IgD-negative memory B cell (primary cell): ENCODE measurements around the gene SMC1B. TPM values are rescaled to one million over a fixed set of nuclear protein-coding genes. Genes with fewer than 3 reads are reported as not detected.
"Not testable (repeated sequence)": the region's sequence is repeated elsewhere in the genome, so short reads cannot be mapped to it uniquely, and the experiment has no call there.

Source experiments
- H3K27ac Mint-ChIP-seq, 3 donors: one replicate each; pipeline ENCODE4 v1.8.0; 2020 to 2022; ENCODE audit warnings: mild to moderate bottlenecking in 3 of 3, mixed read lengths in 3 of 3, moderate library complexity in 1 of 3
- H3K27me3 Mint-ChIP-seq: one replicate; pipeline ENCODE4 v1.8.0; 2021; ENCODE audit warnings: mixed read lengths
- H3K36me3 Mint-ChIP-seq: one replicate; pipeline ENCODE4 v1.8.0; 2020; ENCODE audit warnings: mild to moderate bottlenecking, mixed read lengths
- H3K4me1 Mint-ChIP-seq, 3 donors: one replicate each; pipeline ENCODE4 v1.8.0; 2020 to 2022; ENCODE audit warnings: mixed read lengths in 3 of 3, mild to moderate bottlenecking in 1 of 3
- H3K4me3 Mint-ChIP-seq, 4 donors: one replicate each; pipeline ENCODE4 v1.8.0; 2020 to 2022; ENCODE audit warnings: mild to moderate bottlenecking in 4 of 4, mixed read lengths in 4 of 4, moderate library complexity in 3 of 4
- H3K9me3 Mint-ChIP-seq, 3 donors: one replicate each; pipeline ENCODE4 v1.8.0; 2020 to 2021; ENCODE audit warnings: mixed read lengths in 3 of 3, mild to moderate bottlenecking in 1 of 3
- polyA plus RNA-seq: library from polyadenylated mRNA; unstranded; fragments of 300-500 nt; fragmentation: Illumina TruSeq; gene quantifications from one replicate; pipeline ENCODE4 v1.2.3, GENCODE V29; 2021

The SMC1B gene
- polyA plus RNA-seq, 1 donor from 2014 or later, result not detected

- H3K36me3 Mint-ChIP-seq, result no peaks in the 10 kb centered on the region
These were observed 36.8 kb upstream of the SMC1B start for GRCh38 chr22:45450101-45450785.

GRCh38 chr22:45449442-45449841, 36.0 kb upstream of the SMC1B start:
- H3K36me3 Mint-ChIP-seq, H3K4me3 Mint-ChIP-seq, H3K27ac Mint-ChIP-seq: not testable (repeated sequence)

More at GRCh38 chr22:45450101-45450785, 36.8 kb upstream of the SMC1B start:
- Mint-ChIP-seq H3K4me1 (no peaks in the 10 kb centered on the region), H3K27ac (no peak overlapping the region), H3K9me3 (no peaks in the 10 kb centered on the region), H3K4me3 (no peak overlapping the region), H3K27me3 (peaks cover 11% of the 10 kb centered on the region)

GRCh38 chr22:45448431-45448830, 35.0 kb upstream of the SMC1B start:
- no peaks in the 10 kb centered on the region for H3K9me3 Mint-ChIP-seq
- no peak overlapping the region for H3K27ac Mint-ChIP-seq
- H3K27me3 Mint-ChIP-seq, result peaks cover 8% of the 10 kb centered on the region
- no peak overlapping the region for H3K4me3 Mint-ChIP-seq
- no peaks in the 10 kb centered on the region for H3K4me1 Mint-ChIP-seq
- H3K36me3 Mint-ChIP-seq, result no peaks in the 10 kb centered on the region

More at GRCh38 chr22:45449442-45449841, 36.0 kb upstream of the SMC1B start:
- not testable (repeated sequence) for H3K27me3 Mint-ChIP-seq, H3K9me3 Mint-ChIP-seq, H3K4me1 Mint-ChIP-seq

GRCh38 chr22:45447596-45447995, 34.2 kb upstream of the SMC1B start:
- not testable (repeated sequence) for H3K4me1 Mint-ChIP-seq

GRCh38 chr22:45446216-45446615, 32.8 kb upstream of the SMC1B start:
- H3K4me3 Mint-ChIP-seq, result no peak overlapping the region

More at GRCh38 chr22:45447596-45447995, 34.2 kb upstream of the SMC1B start:
- not testable (repeated sequence) for H3K27ac Mint-ChIP-seq, H3K4me3 Mint-ChIP-seq, H3K36me3 Mint-ChIP-seq, H3K27me3 Mint-ChIP-seq, H3K9me3 Mint-ChIP-seq

GRCh38 chr22:45445031-45445710, 31.8 kb upstream of the SMC1B start:
- peaks cover 4 to 6% (median 4%) of the 10 kb centered on the region in 3 donors for H3K4me1 Mint-ChIP-seq
- H3K9me3 Mint-ChIP-seq, result no peaks in the 10 kb centered on the region
- no peaks in the 10 kb centered on the region for H3K36me3 Mint-ChIP-seq
- H3K4me3 Mint-ChIP-seq, result no peak overlapping the region
- H3K27me3 Mint-ChIP-seq, result peaks cover 11% of the 10 kb centered on the region
- no peak overlapping the region for H3K27ac Mint-ChIP-seq

More at GRCh38 chr22:45446216-45446615, 32.8 kb upstream of the SMC1B start:
- Mint-ChIP-seq H3K27ac (no peak overlapping the region), H3K27me3 (peaks cover 8% of the 10 kb centered on the region), H3K36me3 (no peaks in the 10 kb centered on the region), H3K4me1 (peaks cover 0 to 1% (median 1%) of the 10 kb centered on the region in 3 donors), H3K9me3 (no peaks in the 10 kb centered on the region)

GRCh38 chr22:45444168-45444567, 30.8 kb upstream of the SMC1B start:
- Mint-ChIP-seq H3K4me3 (no peak overlapping the region), H3K4me1 (peaks cover 4 to 6% (median 4%) of the 10 kb centered on the region in 3 donors), H3K27ac (no peak overlapping the region), H3K27me3 (peaks cover 11% of the 10 kb centered on the region), H3K36me3 (no peaks in the 10 kb centered on the region), H3K9me3 (no peaks in the 10 kb centered on the region)

- Mint-ChIP-seq H3K4me1 (peaks cover 4 to 6% (median 4%) of the 10 kb centered on the region in 3 donors), H3K4me3 (no peak overlapping the region), H3K9me3 (no peaks in the 10 kb centered on the region), H3K36me3 (peaks cover 4% of the 10 kb centered on the region), H3K27ac (no peak overlapping the region), H3K27me3 (peaks cover 11% of the 10 kb centered on the region)
These were observed 28.7 kb upstream of the SMC1B start for GRCh38 chr22:45442116-45442515.

- peaks cover 4% of the 10 kb centered on the region for H3K36me3 Mint-ChIP-seq
- peaks cover 4 to 6% (median 4%) of the 10 kb centered on the region in 3 donors for H3K4me1 Mint-ChIP-seq
- peak overlapping the region in 2 of 4 donors; percentile 19 to 63 for H3K4me3 Mint-ChIP-seq
- H3K9me3 Mint-ChIP-seq, result no peaks in the 10 kb centered on the region
- no peak overlapping the region for H3K27ac Mint-ChIP-seq
- peaks cover 11% of the 10 kb centered on the region for H3K27me3 Mint-ChIP-seq
These were observed 27.7 kb upstream of the SMC1B start for GRCh38 chr22:45441138-45441537.

- H3K27ac Mint-ChIP-seq, H3K9me3 Mint-ChIP-seq, H3K36me3 Mint-ChIP-seq, H3K4me1 Mint-ChIP-seq: not testable (repeated sequence)
- Mint-ChIP-seq H3K27me3 (peaks cover 13% of the 10 kb centered on the region), H3K4me3 (peak overlapping the region in 1 of 4 donors; percentile 63)
These were observed 27.3 kb upstream of the SMC1B start for GRCh38 chr22:45440688-45441087.

- Mint-ChIP-seq H3K36me3 (peaks cover 4% of the 10 kb centered on the region), H3K4me1 (peaks cover 10 to 12% (median 12%) of the 10 kb centered on the region in 3 donors), H3K27ac (no peak overlapping the region), H3K27me3 (peaks cover 14% of the 10 kb centered on the region), H3K9me3 (no peaks in the 10 kb centered on the region), H3K4me3 (no peak overlapping the region)
These were observed 24.9 kb upstream of the SMC1B start for GRCh38 chr22:45438336-45438735.

- H3K27ac Mint-ChIP-seq, H3K36me3 Mint-ChIP-seq, H3K4me3 Mint-ChIP-seq, H3K9me3 Mint-ChIP-seq: not testable (repeated sequence)
- H3K27me3 Mint-ChIP-seq, result peaks cover 11% of the 10 kb centered on the region
- H3K4me1 Mint-ChIP-seq, result peaks cover 12% of the 10 kb centered on the region in 3 donors
These were observed 23.6 kb upstream of the SMC1B start for GRCh38 chr22:45436871-45437517.

GRCh38 chr22:45435544-45436139, 22.2 kb upstream of the SMC1B start:
- Mint-ChIP-seq H3K36me3 (peaks cover 4% of the 10 kb centered on the region), H3K27ac (peak overlapping the region in 2 of 3 donors; percentile 5 to 84), H3K9me3 (no peaks in the 10 kb centered on the region), H3K4me3 (no peak overlapping the region), H3K4me1 (peaks cover 6 to 12% (median 8%) of the 10 kb centered on the region in 3 donors), H3K27me3 (peaks cover 5% of the 10 kb centered on the region)

- Mint-ChIP-seq H3K27me3 (peaks cover 5% of the 10 kb centered on the region), H3K36me3 (peaks cover 4% of the 10 kb centered on the region), H3K4me3 (no peak overlapping the region), H3K9me3 (no peaks in the 10 kb centered on the region), H3K4me1 (peaks cover 6 to 12% (median 8%) of the 10 kb centered on the region in 3 donors), H3K27ac (no peak overlapping the region)
These were observed 21.6 kb upstream of the SMC1B start for GRCh38 chr22:45434981-45435380.

GRCh38 chr22:45430871-45431270, 17.5 kb upstream of the SMC1B start:
- no peak overlapping the region for H3K4me3 Mint-ChIP-seq
- H3K36me3 Mint-ChIP-seq, result peaks cover 2% of the 10 kb centered on the region
- H3K27ac Mint-ChIP-seq, result no peak overlapping the region
- H3K27me3 Mint-ChIP-seq, result peaks cover 15% of the 10 kb centered on the region
- H3K9me3 Mint-ChIP-seq, result no peaks in the 10 kb centered on the region
- peaks cover 8 to 20% (median 20%) of the 10 kb centered on the region in 3 donors for H3K4me1 Mint-ChIP-seq
